ENCODE results near the gene GNB1L. TPM values are rescaled to one million over a fixed set of nuclear protein-coding genes. Genes with fewer than 3 reads are reported as not detected.

GNB1L gene
- total and polyA plus RNA-seq, 2 experiments from 2014 or later: 14.3 to 16.5 TPM

DNA sequence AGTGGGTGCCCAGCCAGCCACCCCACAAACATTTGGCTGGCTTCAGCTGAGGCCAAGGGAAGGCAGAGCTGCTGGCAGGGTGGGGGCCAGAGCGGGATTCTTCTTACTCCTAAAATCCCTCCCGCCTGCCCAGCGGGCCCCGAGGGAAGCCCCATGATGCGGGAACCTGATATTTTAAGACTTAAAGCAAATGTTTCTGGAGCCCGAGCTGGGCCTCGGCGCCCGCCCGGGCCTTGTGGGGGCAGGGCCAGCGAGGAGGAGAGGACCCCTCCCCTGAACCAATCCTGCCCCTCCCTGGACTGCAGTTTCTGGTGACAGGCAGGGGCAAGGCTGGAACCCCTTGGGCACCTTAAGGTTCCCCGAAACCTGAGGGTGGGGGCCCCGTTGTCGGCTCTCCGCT lies 114.1 kb downstream of the GNB1L start:
- no peak overlapping the region for H3K4me2 ChIP-seq (ENCODE audit: unreplicated experiment)
- no peaks in the 10 kb centered on the region for H3K9me2 ChIP-seq (ENCODE audit: insufficient read depth)
- no peaks in the 10 kb centered on the region for H3K9me3 ChIP-seq (ENCODE audit: low read depth)
- DNase-seq: no peak
- no peaks in the 10 kb centered on the region for H3K4me1 ChIP-seq (ENCODE audit: insufficient read depth)
- H3K27me3 ChIP-seq (replicated peaks; ENCODE audit: insufficient read depth): no peaks in the 10 kb centered on the region
- TF ChIP-seq EZH2 (IDR thresholded peaks at IDR 0.05; ENCODE audit: insufficient read depth, poor library complexity, severe bottlenecking) (no peak), EZH2phosphoT487 (IDR thresholded peaks at IDR 0.05; ENCODE audit: insufficient read depth, low read depth) (no peak)
- no peak overlapping the region for H3K4me3 ChIP-seq
- in situ Hi-C loops (cut with MboI): no loop called here
- no peaks in the 10 kb centered on the region for H3K36me3 ChIP-seq (ENCODE audit: low read depth)
- no peak overlapping the region for H3K9ac ChIP-seq
- H3K79me2 ChIP-seq (ENCODE audit: insufficient read depth): no peaks in the 10 kb centered on the region
- no peaks in the 10 kb centered on the region for H3F3A ChIP-seq (ENCODE audit: insufficient read depth)
- H4K20me1 ChIP-seq (ENCODE audit: insufficient read depth): no peaks in the 10 kb centered on the region
- H2AFZ ChIP-seq: no peak overlapping the region
- WGBS, 2 experiments (ENCODE audit: low coverage in 1 of 2, low lambda C conversion rate in 2 of 2, missing lambda C conversion rate in 2 of 2): 82 to 90% methylated on average over 11 to 15 of the region's 15 CpGs
- H3K27ac ChIP-seq: no peak overlapping the region

DNA sequence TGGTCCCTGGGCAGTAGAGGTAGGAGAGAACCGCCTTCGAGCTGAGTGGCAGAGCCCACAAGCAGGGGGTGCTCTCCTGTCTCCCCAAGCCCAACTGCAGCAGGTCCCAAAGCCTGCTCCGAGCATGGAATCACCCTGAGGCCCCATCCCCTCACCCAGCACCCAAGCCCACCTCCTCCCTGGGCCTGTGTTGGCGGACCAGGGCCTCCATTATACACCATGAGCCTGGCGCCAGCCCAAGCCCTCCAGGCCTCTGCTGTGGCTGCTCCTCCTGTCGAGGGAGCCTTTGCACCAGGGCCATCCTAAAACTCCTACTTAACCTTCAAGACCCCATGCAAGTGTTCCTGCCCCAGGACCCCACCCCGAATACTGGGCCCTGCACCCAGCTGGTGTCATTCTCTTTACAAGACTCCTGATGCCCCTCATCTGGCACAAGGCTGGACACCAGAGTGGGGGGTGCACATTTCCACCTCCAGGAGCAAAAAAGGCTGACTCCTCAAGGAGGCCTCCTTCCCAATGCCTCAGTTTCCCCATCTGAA lies 114.7 kb downstream of the GNB1L start:
- Histone ChIP-seq H2AFZ (no peak overlapping the region), H3K27ac (no peak overlapping the region), H4K20me1 (ENCODE audit: insufficient read depth) (no peaks in the 10 kb centered on the region), H3K27me3 (replicated peaks; ENCODE audit: insufficient read depth) (no peaks in the 10 kb centered on the region), H3K9ac (no peak overlapping the region), H3K79me2 (ENCODE audit: insufficient read depth) (no peaks in the 10 kb centered on the region), H3K4me1 (ENCODE audit: insufficient read depth) (no peaks in the 10 kb centered on the region), H3K9me2 (ENCODE audit: insufficient read depth) (no peaks in the 10 kb centered on the region), H3K36me3 (ENCODE audit: low read depth) (no peaks in the 10 kb centered on the region), H3K9me3 (ENCODE audit: low read depth) (no peaks in the 10 kb centered on the region), H3F3A (ENCODE audit: insufficient read depth) (no peaks in the 10 kb centered on the region), H3K4me3 (no peak overlapping the region), H3K4me2 (ENCODE audit: unreplicated experiment) (no peak overlapping the region)
- WGBS, 2 experiments (ENCODE audit: low coverage in 1 of 2, low lambda C conversion rate in 2 of 2, missing lambda C conversion rate in 2 of 2): 82 to 83% methylated on average over 6 to 7 of the region's 7 CpGs
- DNase-seq: no peak
- in situ Hi-C loops (cut with MboI): no loop called here
- no peak for TF ChIP-seq EZH2 (IDR thresholded peaks at IDR 0.05; ENCODE audit: insufficient read depth, poor library complexity, severe bottlenecking)
- TF ChIP-seq EZH2phosphoT487 (IDR thresholded peaks at IDR 0.05; ENCODE audit: insufficient read depth, low read depth): no peak

DNA sequence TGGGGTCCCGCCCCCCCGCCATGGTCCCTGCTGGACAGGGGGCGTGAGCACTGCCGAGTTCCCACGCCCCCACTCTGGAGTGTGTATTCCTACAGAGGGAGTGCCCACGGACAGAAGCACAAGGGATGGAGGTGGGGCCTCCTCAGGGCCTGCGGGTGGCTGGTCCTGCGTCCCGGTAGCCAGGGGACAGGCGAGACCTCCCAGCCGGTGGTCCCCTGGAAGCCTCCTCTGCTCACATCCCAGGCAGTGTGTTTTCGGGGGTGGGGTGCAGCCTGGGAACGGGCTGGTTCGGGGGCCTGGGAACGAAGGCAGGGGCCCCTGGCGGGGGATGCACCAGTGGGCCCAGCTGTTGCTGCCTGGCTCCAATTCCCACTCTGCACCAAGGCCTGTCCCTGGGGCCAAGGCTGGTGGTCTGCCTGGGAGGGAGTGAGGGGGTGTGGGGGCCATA lies 115.2 kb downstream of the GNB1L start:
- no peaks in the 10 kb centered on the region for H3K36me3 ChIP-seq (ENCODE audit: low read depth)
- no peaks in the 10 kb centered on the region for H3K27me3 ChIP-seq (replicated peaks; ENCODE audit: insufficient read depth)
- H3K4me3 ChIP-seq: no peak overlapping the region
- DNase-seq: no peak
- no peak overlapping the region for H3K9ac ChIP-seq
- H3K4me1 ChIP-seq (ENCODE audit: insufficient read depth): no peaks in the 10 kb centered on the region
- no peaks in the 10 kb centered on the region for H3K9me2 ChIP-seq (ENCODE audit: insufficient read depth)
- no peak overlapping the region for H3K27ac ChIP-seq
- TF ChIP-seq EZH2 (IDR thresholded peaks at IDR 0.05; ENCODE audit: insufficient read depth, poor library complexity, severe bottlenecking) (no peak), EZH2phosphoT487 (IDR thresholded peaks at IDR 0.05; ENCODE audit: insufficient read depth, low read depth) (no peak)
- WGBS, 2 experiments (ENCODE audit: low coverage in 1 of 2, low lambda C conversion rate in 2 of 2, missing lambda C conversion rate in 2 of 2): 51 to 65% methylated on average over 13 to 15 of the region's 16 CpGs
- no peaks in the 10 kb centered on the region for H3K9me3 ChIP-seq (ENCODE audit: low read depth)
- H3K79me2 ChIP-seq (ENCODE audit: insufficient read depth): no peaks in the 10 kb centered on the region
- H2AFZ ChIP-seq: no peak overlapping the region
- H4K20me1 ChIP-seq (ENCODE audit: insufficient read depth): no peaks in the 10 kb centered on the region
- in situ Hi-C loops (cut with MboI): no loop called here
- H3F3A ChIP-seq (ENCODE audit: insufficient read depth): no peaks in the 10 kb centered on the region
- H3K4me2 ChIP-seq (ENCODE audit: unreplicated experiment): no peak overlapping the region

GRCh38 chr22:19738664-19739447 lies 115.8 kb downstream of the GNB1L start:
- Histone ChIP-seq H3K27me3 (replicated peaks; ENCODE audit: insufficient read depth) (no peaks in the 10 kb centered on the region), H3K4me2 (ENCODE audit: unreplicated experiment) (no peak overlapping the region), H3K4me1 (ENCODE audit: insufficient read depth) (no peaks in the 10 kb centered on the region), H3F3A (ENCODE audit: insufficient read depth) (no peaks in the 10 kb centered on the region), H3K9me2 (ENCODE audit: insufficient read depth) (no peaks in the 10 kb centered on the region), H3K27ac (no peak overlapping the region), H3K36me3 (ENCODE audit: low read depth) (no peaks in the 10 kb centered on the region), H4K20me1 (ENCODE audit: insufficient read depth) (no peaks in the 10 kb centered on the region), H3K9ac (no peak overlapping the region), H3K79me2 (ENCODE audit: insufficient read depth) (no peaks in the 10 kb centered on the region), H3K4me3 (no peak overlapping the region), H2AFZ (no peak overlapping the region), H3K9me3 (ENCODE audit: low read depth) (no peaks in the 10 kb centered on the region)
- no peak for DNase-seq
- TF ChIP-seq EZH2phosphoT487 (IDR thresholded peaks at IDR 0.05; ENCODE audit: insufficient read depth, low read depth): no peak
- no peak for TF ChIP-seq EZH2 (IDR thresholded peaks at IDR 0.05; ENCODE audit: insufficient read depth, poor library complexity, severe bottlenecking)
- WGBS, 2 experiments (ENCODE audit: low coverage in 1 of 2, low lambda C conversion rate in 2 of 2, missing lambda C conversion rate in 2 of 2): 51 to 57% methylated on average over 28 to 30 of the region's 31 CpGs
- in situ Hi-C loops (cut with MboI): no loop called here

Data from GM23248 (cell line).